SIG-M5 treated with dmso at 0.1 percent for 504 hours (cell line): ENCODE measurements around the gene LRRN3.

Experiments
- DNase-seq: peaks from one replicate; lab custom pipeline; 2025; ENCODE audit not compliant: unreplicated experiment; lab: John Stamatoyannopoulos, UW

The LRRN3 gene

DNA sequence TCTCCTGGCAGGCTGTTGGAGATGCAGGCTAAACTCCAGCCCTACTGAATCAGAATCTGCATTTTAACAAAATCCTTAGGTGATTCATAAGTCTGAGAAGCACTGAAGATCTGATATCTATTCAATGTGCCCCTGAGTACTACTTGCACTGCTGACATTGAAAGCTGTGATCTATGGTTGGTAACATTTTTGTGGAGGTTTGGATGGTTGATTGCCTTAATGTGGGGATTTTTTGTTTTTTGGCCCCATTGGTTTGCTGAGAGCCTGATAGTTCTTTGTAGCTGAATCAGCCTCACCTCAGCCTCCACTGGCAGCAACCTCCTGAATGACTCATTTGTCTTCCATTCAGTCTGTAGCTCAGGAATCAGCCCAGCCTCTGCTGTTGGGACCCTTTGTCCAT is 14.7 kb upstream of the LRRN3 start:
- no peak for DNase-seq

DNA sequence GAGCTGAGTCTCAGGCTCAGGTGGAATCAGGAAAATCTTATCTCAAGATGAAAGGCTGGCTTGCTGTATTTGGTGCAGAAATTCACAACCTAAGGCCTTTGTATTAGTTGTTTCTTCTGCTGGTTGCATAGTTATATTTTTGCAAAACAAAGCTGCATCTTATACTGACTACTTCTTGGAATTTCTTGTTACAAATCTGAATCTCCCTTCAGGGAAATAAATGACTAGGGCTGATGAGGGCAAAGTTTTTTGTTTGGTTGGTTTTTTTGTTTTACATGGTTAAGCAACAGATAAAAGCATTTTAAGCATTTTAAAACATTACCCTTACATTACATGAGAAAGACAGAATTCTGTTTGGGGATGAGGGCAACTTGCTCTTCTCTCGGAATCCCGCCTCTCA is 13.9 kb upstream of the LRRN3 start:
- DNase-seq, result no peak

DNA sequence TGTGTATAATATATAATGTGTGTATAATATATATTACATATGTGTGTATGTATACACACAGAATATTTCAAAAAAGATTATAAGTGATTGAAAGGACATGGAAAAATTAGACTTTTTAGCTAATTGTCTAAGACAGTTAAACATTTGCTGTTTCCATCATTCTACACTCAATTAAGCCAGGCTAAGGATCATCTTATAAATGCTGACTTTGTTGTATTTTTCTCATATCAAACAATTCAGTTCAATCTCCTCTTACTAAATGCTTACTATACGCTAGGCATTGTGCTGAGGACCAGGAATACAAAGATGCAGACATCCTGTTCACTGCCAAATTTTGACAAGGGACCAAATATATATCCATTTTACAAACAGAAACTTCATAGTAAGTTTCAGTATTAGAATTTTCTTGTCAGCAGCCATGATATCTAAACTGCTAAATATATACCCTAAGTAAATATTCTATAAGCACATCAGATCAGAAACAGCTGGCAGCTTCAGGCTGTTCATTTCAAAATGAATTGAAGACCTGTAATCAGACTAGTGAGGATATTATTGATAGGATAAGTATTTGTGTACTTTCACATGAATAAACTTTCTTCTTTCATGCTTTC is 10.3 kb upstream of the LRRN3 start:
- DNase-seq, result no peak

DNA sequence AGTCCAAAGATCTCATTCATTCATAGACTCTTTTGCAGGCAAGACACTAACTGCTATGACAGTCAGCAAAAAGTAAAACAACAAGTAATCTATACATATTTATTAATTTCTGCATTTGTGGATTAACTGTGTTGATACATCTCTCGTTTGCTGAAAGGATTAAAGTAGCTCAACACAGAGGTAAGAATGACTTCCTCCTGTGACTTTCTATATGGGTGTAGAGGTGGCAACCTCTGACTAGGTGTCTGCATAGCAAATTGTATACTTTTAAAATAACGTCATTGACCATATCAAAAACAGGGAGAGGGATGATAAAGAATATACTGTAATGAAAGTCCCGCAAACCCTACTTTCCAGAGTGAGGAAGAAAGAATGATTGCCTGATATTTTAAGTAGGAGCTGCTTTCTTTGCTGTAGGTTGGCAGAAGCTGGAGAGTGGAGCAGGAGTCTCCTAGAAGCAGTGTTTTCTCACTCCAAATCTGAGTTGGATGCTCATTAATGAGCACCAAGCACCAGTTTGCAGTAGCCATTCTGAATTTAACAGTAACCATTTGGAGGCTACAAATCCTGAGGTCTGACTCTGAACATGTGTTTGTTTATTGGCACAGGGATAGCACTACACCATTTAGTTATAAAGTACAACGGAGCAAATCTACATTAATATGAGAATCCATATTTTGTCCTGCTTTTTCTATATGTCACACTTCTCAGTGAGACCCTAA is 9.2 kb upstream of the LRRN3 start:
- no peak for DNase-seq

DNA sequence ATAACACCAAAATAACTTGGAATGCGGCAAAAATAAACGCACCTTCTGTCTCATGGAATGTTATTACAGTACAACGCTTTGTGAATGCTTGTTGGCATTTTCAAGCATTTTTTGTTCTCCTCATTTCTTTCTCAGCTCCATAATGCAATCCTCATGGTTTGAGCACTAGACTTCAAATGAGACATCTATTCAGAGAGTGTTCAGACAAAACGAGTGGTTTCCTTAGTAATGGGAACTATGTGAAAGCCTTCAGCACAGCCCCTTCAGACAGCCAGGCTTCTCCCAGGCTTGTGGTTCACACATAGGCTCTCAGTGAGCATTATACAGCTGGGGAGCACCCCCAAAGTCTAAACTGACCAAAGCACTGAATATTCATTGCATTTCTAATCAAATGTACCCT is 8.6 kb upstream of the LRRN3 start:
- DNase-seq, result no peak

DNA sequence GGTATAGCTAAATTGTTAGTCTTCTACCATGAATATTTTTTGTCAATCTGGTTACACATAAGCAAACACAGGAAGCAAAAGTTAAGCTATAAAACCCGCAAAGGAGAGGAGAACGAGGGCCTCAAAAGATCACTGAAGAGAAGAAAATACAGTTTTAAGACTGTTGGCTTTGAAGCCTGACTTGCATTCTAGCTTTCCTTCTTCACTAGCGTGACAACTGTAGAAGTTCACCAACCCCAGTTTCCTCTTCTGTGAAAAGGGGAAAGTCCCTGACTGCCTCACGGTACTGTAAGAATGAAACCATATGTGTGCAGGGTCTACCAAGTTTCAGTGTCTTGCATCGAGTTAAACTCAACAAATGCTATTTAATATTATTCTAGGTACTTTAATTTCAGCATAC is 7.5 kb upstream of the LRRN3 start:
- DNase-seq, result peak; percentile 76

DNA sequence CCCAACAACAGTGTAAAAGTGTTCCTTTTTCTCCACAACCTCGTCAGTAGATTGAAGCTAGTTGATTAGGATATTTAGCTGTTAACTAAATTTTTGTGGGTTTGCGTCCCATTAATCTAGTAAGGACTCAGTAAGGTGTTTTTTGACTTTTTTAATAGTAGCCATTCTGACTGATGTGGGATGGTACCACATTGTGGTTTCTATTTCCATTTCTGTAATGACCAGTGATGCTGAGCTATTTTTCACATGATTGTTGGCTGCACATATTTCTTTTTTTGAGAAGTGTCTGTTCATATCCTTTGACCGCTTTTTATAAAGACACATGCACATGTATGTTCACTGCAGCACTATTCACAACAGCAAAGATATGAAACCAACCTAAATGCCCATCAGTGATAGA is 5.6 kb upstream of the LRRN3 start:
- no peak for DNase-seq

DNA sequence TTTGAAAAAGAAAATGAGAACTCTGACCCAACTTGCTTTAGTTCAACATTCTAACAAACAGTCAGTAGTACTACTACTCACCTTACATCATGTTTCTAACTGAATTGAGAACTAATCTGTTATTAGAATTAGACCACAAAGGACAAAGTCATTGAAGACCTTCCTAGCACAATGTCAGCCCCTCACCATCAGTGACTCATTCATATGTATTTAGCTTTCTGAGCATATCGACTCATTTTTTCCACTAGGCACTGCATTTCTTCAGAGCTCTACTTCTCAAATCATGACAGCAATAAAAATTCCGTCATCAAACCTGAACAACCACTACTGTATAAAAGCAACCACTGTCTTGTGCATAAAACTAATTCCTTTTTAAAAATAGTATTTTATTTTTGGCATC is 4.4 kb upstream of the LRRN3 start:
- no peak for DNase-seq

DNA sequence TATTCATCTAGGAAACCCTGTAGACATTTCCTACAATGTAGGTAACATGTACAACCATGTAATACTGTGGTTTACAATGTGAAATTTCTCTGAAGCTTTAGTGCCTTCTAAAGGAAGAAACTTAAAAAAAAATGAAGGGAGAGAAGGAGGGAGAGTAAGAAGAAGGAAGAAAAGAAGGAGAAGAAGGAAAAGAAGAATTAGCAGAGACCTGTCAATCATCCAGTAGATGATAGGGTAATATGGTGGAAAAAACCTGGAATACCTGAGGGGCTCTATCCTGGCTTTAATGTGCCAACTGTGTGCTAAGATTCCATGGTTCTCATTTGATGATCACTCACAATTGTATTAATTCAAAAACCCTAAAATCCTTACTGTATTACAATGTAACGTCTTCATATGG is 2.6 kb upstream of the LRRN3 start:
- DNase-seq, result no peak

DNA sequence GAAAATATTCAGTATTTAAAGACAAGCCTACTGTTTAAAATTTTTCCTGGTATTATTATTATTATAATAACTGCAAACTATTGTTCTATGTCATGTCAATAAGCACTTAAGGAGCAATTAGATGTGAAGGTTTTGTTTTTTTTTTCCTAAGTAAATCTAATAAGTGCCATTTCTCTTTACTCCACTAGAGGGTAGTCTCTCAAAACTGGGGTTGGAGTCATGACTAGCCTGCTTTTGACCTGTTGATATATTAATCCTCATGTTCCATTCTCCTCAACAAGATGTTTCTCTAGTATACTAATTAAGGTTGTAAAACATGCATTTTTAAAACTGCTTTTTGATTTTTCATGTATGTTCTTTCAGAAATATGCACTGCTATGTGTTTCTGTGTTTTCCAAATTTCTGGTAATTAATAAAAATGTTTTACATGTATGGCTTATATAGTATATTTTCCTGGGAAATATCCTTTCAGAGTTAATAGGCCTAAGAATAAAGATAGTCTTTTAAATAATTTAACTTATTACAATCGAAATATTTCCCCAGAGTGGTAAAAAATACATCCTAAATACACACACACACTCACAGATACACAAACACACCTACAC is 1.0 kb upstream of the LRRN3 start:
- DNase-seq, result peak; percentile 65

DNA sequence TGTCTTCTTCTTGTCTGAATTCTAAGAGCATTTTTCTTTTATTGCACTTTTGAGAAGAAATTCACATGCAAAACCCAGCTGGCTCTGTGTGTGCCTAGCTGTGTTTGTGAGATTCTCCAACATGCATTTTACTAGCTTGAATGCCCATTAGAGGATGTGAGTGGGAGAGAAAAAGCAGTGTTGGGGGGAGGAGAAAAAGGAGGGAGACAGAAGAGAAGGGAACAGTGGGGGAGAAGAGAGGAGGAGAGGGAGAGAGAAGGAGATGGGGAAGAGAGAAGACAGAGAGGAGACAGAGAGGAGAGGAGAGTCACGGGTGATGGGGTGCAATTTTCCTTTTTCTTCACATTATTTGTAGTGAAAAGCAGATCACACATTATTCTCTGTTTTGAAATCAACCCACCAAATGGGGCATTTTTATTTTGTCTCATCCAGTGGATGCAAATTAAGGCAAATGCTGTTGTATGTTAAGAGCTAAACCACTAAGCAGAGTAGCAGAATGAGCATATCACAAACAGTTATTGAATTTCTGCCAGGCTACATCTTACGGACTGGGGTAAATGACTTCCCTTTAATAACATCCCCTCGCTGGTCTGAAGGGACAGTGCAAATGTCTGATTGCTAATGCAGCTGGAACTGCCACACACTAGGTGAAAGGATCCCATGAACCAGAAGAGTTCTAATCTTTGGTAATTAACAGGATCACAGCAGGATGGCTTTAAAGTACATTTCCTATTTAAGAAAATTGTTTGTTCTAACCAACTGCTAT is 849 bp downstream of the LRRN3 start:
- no peak for DNase-seq

DNA sequence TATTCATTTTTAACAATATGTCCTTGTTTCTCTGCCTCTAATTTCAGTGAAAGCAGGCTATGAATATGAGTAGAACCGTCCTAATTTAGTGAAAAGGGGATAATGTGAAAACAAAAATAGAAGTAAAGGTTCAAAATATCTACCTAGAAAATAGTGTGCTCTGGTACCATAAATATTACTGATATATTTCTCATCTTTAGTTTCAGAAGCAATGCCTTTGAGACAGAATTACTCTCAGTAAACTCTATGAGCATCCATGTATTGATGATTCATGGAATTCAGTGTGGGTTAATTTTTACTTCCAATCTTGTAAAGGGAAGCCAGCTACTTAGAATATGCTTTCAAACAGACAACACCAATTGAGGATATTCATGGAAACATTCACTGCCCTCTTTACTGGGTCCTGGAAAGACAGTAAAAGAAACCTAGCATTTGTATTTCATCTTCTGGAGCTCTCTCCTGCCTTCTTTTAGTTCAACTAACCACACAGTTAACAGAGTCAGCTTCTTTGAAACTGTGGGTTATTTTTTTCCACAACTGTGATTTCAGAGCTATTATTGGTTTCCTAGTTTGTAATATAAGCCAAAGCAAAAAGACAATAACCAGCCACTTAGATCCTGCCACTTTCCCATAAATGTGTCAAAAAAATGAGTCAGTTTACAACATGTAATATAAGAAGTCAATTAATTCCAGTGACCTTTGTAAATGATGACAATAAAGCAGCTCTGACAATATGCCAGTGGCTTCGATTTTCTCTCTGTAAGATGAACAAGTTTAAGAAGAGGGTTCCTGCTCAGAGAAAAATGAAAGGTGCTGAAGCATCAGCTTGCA is 1.7 kb downstream of the LRRN3 start:
- DNase-seq, result no peak

DNA sequence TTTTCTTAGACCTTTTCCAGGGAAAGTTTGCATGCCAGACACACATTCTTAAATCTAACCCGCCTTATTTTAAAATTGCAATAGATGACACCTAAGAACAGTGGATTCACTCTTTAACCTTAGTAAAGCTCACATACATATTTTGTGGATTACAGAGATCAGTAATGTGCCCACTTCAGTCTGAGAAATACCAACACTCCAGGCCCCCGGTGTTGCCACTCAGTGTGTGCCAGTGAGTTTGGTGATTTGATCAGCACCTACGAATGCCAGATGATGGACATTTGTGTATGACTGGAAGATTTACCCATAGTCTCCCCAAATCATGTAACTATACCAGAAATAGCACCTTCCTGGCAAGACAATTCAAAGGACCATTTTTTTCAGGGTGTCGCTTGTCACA is 2.6 kb downstream of the LRRN3 start:
- no peak for DNase-seq

DNA sequence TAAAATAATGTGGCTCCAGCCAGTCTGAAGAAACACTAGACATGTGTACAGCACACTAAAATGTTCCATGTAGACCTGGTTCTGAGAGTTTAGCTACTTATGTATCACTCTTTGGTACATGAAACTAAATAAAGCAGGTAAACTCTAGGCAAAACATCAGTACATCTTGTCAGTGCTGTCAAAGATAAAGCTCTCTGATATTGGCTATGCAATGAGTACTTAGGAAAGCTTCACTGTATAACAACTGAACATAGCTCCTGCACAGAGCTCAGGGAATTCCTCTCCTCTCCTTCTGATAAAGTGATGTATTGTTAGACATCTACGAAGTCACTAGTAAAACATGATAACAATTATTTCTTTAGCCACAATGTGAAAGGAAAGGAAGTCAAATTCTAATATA is 3.5 kb downstream of the LRRN3 start:
- DNase-seq, result no peak

DNA sequence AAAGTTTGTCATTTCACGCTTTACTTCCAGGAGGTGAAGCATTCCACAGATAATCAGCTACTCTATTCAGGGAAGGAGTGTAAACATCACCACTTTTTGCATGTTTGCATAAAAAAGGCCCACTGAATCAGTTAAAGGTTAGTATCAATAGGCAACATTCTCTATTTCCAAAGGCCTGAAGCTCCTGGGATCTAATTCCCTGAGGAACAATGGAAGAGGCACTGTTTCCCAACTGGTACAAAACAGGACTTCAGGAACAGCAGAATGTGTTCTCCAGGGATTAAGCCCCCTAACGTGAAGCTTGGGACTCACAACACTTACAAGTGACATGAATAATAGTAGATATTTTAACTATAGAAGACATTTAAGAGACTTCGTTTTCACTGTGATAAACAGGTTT is 6.1 kb downstream of the LRRN3 start:
- DNase-seq, result no peak

DNA sequence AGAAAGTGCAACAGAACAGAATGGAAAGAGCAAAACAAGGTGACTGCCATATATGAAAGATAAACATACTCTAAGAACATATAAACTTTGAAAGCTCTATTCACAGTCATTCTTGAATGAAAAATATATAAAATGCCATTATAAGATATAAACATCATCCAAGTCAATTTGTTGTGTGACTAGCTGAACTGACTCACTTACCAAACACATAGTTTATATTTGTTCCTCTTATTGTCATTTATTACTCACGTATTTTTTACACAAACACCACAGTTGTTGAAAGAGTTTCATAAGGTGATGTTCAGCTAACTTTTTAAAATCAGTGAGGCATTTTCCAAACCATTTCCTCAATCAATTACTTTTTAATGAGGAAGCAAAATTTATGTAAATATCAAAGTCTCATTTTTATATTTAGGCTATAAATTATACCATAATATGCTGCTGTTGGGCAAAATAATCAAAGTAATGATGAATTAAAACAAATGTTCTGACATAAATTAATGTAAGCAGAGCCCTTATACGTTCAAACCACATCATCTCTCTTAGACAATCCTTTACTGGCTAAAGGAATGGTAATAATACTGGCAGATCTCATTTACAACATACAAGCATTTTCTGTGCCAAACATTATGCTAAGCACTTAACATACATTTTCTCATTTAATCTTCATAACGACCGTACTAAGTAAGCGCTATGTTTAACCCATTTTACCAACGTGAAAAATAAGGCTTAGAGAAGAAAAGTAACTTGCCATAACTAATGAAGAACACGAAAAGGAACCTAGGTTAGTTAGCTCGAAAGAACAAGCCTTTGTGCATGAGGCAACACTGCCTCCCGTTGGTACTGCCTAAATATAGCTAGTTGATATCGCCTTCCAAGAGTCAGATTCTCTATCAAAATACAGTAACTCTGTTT is 7.3 kb downstream of the LRRN3 start:
- DNase-seq, result peak; percentile 48

DNA sequence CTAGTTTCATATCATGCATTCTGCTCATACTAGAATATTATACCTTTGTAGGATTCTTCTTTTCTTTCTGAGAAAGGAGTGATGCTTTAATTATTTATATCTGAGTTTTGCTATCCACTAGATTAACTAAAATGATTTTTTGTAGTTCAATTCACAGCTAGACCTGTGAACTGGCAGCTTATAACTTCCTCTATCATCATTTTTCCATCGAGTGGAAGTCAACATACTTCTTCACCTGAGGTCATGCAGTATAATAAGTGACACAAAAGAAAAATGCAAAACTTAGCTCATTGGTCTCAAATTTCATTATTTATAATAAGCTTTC is 8.0 kb downstream of the LRRN3 start:
- DNase-seq, result no peak

DNA sequence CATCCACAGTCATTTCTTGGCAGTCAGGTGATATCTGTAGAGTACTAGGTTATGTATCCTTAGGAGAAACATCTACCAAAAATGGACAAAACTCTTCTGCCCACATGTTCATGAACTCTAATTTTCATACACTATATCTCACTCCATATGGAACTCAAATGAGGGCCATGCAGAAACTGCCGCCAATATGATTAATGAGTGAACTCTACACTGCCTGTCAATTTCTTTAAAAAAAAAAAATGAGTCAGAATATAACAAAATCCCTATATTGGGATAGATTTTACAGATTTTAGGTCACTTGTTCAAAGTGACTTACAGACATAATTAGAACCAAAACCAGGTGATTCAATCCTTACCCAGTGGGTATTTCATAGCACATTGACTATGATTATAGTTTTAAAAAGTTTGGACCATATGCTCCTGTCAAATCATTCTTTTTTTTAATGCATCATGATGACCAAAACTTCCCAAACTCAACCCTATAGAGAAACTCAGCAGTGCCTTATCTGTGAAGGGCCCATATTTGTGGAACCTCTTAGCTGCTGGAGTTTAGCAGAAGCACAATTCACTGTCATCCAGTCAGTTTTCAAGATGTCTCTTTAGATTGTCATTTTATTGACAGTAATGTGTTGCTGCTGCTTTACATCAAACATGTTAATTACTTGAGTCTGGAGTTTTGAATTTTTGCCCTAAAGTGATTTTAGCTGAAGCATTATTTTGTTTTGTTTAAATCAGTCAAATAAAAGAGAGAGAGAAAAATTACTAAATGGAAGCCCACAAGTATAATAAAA is 11.1 kb downstream of the LRRN3 start:
- DNase-seq, result no peak

DNA sequence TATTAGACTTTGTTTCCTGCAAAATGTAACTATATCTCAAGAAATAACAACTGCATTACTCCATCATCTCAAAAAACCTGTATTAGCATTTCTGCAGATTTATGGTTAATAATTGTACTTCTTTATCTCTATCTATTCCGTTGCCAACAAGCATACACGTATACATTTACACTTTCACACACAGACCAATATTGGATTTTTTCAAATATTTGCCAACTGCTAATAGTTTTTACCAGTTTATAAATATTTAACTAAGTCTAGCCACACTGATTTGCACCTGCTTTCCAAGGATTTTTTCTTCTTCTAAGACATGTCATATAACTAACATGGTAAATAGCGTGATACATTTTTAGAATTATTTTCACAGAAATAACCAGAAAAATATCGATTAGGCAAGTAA is 12.2 kb downstream of the LRRN3 start:
- DNase-seq, result no peak
